ENCODE data around the gene CLCNKA.
"Not testable (repeated sequence)": the region's sequence is repeated elsewhere in the genome, so short reads cannot be mapped to it uniquely, and the experiment has no call there.

The CLCNKA gene

GRCh38 chr1:16046842-16047241, 25.0 kb downstream of the CLCNKA start:
- DNase-seq: no peak

- no peak for DNase-seq
Observed at GRCh38 chr1:16047791-16048475, 26.1 kb downstream of the CLCNKA start.

- DNase-seq: no peak
Observed at GRCh38 chr1:16048573-16049189, 26.8 kb downstream of the CLCNKA start.

- no peak for DNase-seq
Observed at GRCh38 chr1:16050328-16050727, 28.5 kb downstream of the CLCNKA start.

- no peak for DNase-seq
Observed at GRCh38 chr1:16051039-16051438, 29.2 kb downstream of the CLCNKA start.

GRCh38 chr1:16051949-16052348, 30.1 kb downstream of the CLCNKA start:
- not testable (repeated sequence) for DNase-seq

- no peak for DNase-seq
Observed at GRCh38 chr1:16053781-16054502, 32.1 kb downstream of the CLCNKA start.

- DNase-seq: no peak
Observed at GRCh38 chr1:16054598-16055540, 33.0 kb downstream of the CLCNKA start.

- DNase-seq: peak; percentile 51
Observed at GRCh38 chr1:16055613-16056520, 34.0 kb downstream of the CLCNKA start.

- DNase-seq: not testable (repeated sequence)
Observed at GRCh38 chr1:16056521-16056912, 34.7 kb downstream of the CLCNKA start.

- DNase-seq: not testable (repeated sequence)
Observed at GRCh38 chr1:16057314-16057915, 35.6 kb downstream of the CLCNKA start.

- not testable (repeated sequence) for DNase-seq
Observed at GRCh38 chr1:16058394-16059120, 36.7 kb downstream of the CLCNKA start.

GRCh38 chr1:16061266-16061665, 39.4 kb downstream of the CLCNKA start:
- DNase-seq: no peak

- not testable (repeated sequence) for DNase-seq
Observed at GRCh38 chr1:16061989-16062686, 40.3 kb downstream of the CLCNKA start.

- not testable (repeated sequence) for DNase-seq
Observed at GRCh38 chr1:16062687-16063075, 40.8 kb downstream of the CLCNKA start.

- no peak for DNase-seq
Observed at GRCh38 chr1:16063226-16063829, 41.5 kb downstream of the CLCNKA start.

GRCh38 chr1:16063921-16064320, 42.1 kb downstream of the CLCNKA start:
- DNase-seq: no peak

- no peak for DNase-seq
Observed at GRCh38 chr1:16064536-16065268, 42.9 kb downstream of the CLCNKA start.

- no peak for DNase-seq
Observed at GRCh38 chr1:16065269-16065576, 43.4 kb downstream of the CLCNKA start.
